ENCODE data around the gene CWC25. TPM values are rescaled to one million over a fixed set of nuclear protein-coding genes. Genes with fewer than 3 reads are reported as not detected.

The CWC25 gene
- total and polyA plus RNA-seq, 2 of the 13 experiments (the other 11 are each of a cell fraction or from before 2014, with no cell fraction given) = 15.6 to 22.7 TPM

DNA sequence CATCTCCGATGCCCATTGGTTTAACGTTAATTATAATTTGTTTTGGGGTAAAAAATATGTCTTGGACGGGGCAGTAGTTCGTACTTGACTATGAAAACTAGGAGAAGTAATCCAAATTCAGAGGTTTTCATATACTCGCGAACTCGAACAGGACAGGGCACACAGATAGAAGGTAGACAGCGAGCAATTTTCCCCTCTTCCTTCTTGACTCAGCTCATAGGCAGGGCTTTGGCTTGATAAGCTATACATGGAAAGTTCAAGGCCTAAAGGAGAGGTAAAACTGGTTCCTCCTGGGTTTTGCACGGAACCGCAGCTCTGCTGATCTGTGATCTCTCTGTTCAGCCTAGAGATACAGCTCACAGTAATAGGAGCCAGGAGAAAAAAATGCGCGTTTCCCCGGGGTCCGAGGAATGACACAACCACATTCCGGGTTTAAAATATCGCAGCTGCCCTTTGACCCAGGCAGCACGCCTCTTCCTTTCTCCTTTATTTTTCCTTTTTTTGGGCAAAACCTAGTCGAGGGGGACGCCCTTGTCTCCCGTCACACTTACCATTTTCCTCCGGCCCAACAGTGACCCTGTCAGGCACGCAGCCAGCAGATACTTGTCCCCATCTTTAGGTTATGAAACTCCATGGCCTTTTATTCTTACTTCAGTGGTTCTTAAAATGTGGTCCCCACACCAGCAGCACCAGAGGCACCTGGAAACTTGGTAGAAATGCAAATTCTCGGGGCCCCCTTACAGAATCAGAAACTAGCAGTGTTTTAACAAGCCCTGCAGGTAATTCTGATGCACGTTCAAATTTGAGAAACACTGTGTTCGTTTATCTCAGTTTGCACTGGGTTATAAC is 43.1 kb upstream of the CWC25 start (continued):
- TF ChIP-seq, protein P1, sequence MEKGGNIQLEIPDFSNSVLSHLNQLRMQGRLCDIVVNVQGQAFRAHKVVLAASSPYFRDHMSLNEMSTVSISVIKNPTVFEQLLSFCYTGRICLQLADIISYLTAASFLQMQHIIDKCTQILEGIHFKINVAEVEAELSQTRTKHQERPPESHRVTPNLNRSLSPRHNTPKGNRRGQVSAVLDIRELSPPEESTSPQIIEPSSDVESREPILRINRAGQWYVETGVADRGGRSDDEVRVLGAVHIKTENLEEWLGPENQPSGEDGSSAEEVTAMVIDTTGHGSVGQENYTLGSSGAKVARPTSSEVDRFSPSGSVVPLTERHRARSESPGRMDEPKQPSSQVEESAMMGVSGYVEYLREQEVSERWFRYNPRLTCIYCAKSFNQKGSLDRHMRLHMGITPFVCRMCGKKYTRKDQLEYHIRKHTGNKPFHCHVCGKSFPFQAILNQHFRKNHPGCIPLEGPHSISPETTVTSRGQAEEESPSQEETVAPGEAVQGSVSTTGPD (CRISPR knock-in tag; IDR thresholded peaks at IDR 0.05) = no peak
- TF ChIP-seq FOSL2 (CRISPR knock-in tag; IDR thresholded peaks at IDR 0.05) (peak; percentile 31; the same call in 1 of the 2 replicates), SNRNP70 (IDR thresholded peaks at IDR 0.05; ENCODE audit: low read depth, low read length) (no peak), SIN3A (IDR thresholded peaks at IDR 0.05; ENCODE audit: borderline replicate concordance, low read depth, low read length) (0 out of 2 replicates have a peak, but pooled peaks have one; percentile 16), EEA1 (CRISPR knock-in tag; IDR thresholded peaks at IDR 0.05; ENCODE audit: borderline replicate concordance) (no peak), MTA3 (CRISPR knock-in tag; IDR thresholded peaks at IDR 0.05) (no peak), EED (CRISPR knock-in tag; IDR thresholded peaks at IDR 0.05) (no peak), ZNF781 (CRISPR knock-in tag; IDR thresholded peaks at IDR 0.05; ENCODE audit: borderline replicate concordance, not compliant biosample characterization) (peak; percentile 34), ZNF350 (CRISPR knock-in tag; IDR thresholded peaks at IDR 0.05; ENCODE audit: borderline replicate concordance, low read depth) (no peak), DPF2 (CRISPR knock-in tag; IDR thresholded peaks at IDR 0.05; ENCODE audit: borderline replicate concordance, low read depth) (no peak), ZNF615 (CRISPR knock-in tag; IDR thresholded peaks at IDR 0.05; ENCODE audit: borderline replicate concordance) (no peak; the same call in 1 of the 2 replicates), NR2F2 (IDR thresholded peaks at IDR 0.05; ENCODE audit: borderline replicate concordance, low read depth) (0 out of 2 replicates have a peak, but pooled peaks have one; percentile 39)
- TF ChIP-seq, protein P2, sequence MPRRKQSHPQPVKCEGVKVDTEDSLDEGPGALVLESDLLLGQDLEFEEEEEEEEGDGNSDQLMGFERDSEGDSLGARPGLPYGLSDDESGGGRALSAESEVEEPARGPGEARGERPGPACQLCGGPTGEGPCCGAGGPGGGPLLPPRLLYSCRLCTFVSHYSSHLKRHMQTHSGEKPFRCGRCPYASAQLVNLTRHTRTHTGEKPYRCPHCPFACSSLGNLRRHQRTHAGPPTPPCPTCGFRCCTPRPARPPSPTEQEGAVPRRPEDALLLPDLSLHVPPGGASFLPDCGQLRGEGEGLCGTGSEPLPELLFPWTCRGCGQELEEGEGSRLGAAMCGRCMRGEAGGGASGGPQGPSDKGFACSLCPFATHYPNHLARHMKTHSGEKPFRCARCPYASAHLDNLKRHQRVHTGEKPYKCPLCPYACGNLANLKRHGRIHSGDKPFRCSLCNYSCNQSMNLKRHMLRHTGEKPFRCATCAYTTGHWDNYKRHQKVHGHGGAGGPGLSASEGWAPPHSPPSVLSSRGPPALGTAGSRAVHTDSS (CRISPR knock-in tag; conservative IDR thresholded peaks at IDR 0.05) = 0 out of 2 replicates have a peak, but pooled peaks have one; percentile 8
- TF ChIP-seq, protein P3, sequence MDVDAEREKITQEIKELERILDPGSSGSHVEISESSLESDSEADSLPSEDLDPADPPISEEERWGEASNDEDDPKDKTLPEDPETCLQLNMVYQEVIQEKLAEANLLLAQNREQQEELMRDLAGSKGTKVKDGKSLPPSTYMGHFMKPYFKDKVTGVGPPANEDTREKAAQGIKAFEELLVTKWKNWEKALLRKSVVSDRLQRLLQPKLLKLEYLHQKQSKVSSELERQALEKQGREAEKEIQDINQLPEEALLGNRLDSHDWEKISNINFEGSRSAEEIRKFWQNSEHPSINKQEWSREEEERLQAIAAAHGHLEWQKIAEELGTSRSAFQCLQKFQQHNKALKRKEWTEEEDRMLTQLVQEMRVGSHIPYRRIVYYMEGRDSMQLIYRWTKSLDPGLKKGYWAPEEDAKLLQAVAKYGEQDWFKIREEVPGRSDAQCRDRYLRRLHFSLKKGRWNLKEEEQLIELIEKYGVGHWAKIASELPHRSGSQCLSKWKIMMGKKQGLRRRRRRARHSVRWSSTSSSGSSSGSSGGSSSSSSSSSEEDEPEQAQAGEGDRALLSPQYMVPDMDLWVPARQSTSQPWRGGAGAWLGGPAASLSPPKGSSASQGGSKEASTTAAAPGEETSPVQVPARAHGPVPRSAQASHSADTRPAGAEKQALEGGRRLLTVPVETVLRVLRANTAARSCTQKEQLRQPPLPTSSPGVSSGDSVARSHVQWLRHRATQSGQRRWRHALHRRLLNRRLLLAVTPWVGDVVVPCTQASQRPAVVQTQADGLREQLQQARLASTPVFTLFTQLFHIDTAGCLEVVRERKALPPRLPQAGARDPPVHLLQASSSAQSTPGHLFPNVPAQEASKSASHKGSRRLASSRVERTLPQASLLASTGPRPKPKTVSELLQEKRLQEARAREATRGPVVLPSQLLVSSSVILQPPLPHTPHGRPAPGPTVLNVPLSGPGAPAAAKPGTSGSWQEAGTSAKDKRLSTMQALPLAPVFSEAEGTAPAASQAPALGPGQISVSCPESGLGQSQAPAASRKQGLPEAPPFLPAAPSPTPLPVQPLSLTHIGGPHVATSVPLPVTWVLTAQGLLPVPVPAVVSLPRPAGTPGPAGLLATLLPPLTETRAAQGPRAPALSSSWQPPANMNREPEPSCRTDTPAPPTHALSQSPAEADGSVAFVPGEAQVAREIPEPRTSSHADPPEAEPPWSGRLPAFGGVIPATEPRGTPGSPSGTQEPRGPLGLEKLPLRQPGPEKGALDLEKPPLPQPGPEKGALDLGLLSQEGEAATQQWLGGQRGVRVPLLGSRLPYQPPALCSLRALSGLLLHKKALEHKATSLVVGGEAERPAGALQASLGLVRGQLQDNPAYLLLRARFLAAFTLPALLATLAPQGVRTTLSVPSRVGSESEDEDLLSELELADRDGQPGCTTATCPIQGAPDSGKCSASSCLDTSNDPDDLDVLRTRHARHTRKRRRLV (CRISPR knock-in tag; IDR thresholded peaks at IDR 0.05) = no peak
- TF ChIP-seq, protein P4, sequence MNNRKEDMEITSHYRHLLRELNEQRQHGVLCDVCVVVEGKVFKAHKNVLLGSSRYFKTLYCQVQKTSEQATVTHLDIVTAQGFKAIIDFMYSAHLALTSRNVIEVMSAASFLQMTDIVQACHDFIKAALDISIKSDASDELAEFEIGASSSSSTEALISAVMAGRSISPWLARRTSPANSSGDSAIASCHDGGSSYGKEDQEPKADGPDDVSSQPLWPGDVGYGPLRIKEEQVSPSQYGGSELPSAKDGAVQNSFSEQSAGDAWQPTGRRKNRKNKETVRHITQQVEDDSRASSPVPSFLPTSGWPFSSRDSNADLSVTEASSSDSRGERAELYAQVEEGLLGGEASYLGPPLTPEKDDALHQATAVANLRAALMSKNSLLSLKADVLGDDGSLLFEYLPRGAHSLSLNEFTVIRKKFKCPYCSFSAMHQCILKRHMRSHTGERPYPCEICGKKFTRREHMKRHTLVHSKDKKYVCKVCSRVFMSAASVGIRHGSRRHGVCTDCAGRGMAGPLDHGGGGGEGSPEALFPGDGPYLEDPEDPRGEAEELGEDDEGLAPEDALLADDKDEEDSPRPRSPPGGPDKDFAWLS (CRISPR knock-in tag; IDR thresholded peaks at IDR 0.05; ENCODE audit: borderline replicate concordance) = no peak
- TF ChIP-seq, protein P5, sequence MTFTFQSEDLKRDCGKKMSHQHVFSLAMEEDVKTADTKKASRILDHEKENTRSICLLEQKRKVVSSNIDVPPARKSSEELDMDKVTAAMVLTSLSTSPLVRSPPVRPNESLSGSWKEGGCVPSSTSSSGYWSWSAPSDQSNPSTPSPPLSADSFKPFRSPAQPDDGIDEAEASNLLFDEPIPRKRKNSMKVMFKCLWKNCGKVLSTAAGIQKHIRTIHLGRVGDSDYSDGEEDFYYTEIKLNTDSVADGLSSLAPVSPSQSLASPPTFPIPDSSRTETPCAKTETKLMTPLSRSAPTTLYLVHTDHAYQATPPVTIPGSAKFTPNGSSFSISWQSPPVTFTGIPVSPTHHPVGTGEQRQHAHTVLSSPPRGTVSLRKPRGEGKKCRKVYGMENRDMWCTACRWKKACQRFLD (CRISPR knock-in tag; IDR thresholded peaks at IDR 0.05; ENCODE audit: borderline replicate concordance) = no peak

Measured in HepG2 (cell line).